Measurements from ENCODE around the gene KRTAP4-3.
"Not testable (repeated sequence)": the region's sequence is repeated elsewhere in the genome, so short reads cannot be mapped to it uniquely, and the experiment has no call there.

GRCh38 chr17:41160190-41160589 lies 7.8 kb downstream of the KRTAP4-3 start:
- not testable (repeated sequence) for TF ChIP-seq CTCF (conservative IDR thresholded peaks at IDR 0.05); EZH2 (IDR thresholded peaks at IDR 0.05; ENCODE audit: low read depth)
